NCI-H82 treated with DMSO at 0.1 percent for 48 hours (cell line): ENCODE data around the gene ERFE.

Experiments used
- DNase-seq: peaks from one replicate; lab custom pipeline; 2025; ENCODE audit not compliant: unreplicated experiment; lab: John Stamatoyannopoulos, UW

Gene ERFE

GRCh38 chr2:238139196-238140039 lies 19.4 kb upstream of the ERFE start:
- no peak for DNase-seq

- no peak for DNase-seq
Observed at GRCh38 chr2:238140040-238140439, 18.7 kb upstream of the ERFE start.

- DNase-seq, result no peak
Observed at GRCh38 chr2:238140721-238141540, 17.8 kb upstream of the ERFE start.

GRCh38 chr2:238141541-238142318 lies 17.0 kb upstream of the ERFE start:
- no peak for DNase-seq

GRCh38 chr2:238142382-238143205 lies 16.2 kb upstream of the ERFE start:
- DNase-seq, result no peak

- no peak for DNase-seq
Observed at GRCh38 chr2:238143239-238143951, 15.4 kb upstream of the ERFE start.

GRCh38 chr2:238144262-238144661 lies 14.5 kb upstream of the ERFE start:
- DNase-seq, result no peak

GRCh38 chr2:238145046-238145445 lies 13.7 kb upstream of the ERFE start:
- DNase-seq, result no peak

GRCh38 chr2:238145851-238146250 lies 12.9 kb upstream of the ERFE start:
- no peak for DNase-seq

GRCh38 chr2:238146884-238147544 lies 11.8 kb upstream of the ERFE start:
- DNase-seq, result no peak

GRCh38 chr2:238148981-238149380 lies 9.8 kb upstream of the ERFE start:
- DNase-seq, result no peak

- DNase-seq, result no peak
Observed at GRCh38 chr2:238149841-238150572, 8.8 kb upstream of the ERFE start.

GRCh38 chr2:238150686-238151085 lies 8.1 kb upstream of the ERFE start:
- no peak for DNase-seq

- no peak for DNase-seq
Observed at GRCh38 chr2:238151205-238151604, 7.6 kb upstream of the ERFE start.

GRCh38 chr2:238151628-238152235 lies 7.0 kb upstream of the ERFE start:
- DNase-seq, result no peak

- DNase-seq, result no peak
Observed at GRCh38 chr2:238152771-238153688, 5.7 kb upstream of the ERFE start.

GRCh38 chr2:238154570-238154969 lies 4.2 kb upstream of the ERFE start:
- no peak for DNase-seq
